Measurements from ENCODE around the gene HSCB. TPM values are rescaled to one million over a fixed set of nuclear protein-coding genes. Genes with fewer than 3 reads are reported as not detected.
A peak's percentile ranks its signal among the peaks of the same experiment; 100 is the strongest.
"Not testable (repeated sequence)": the region's sequence is repeated elsewhere in the genome, so short reads cannot be mapped to it uniquely, and the experiment has no call there.

HSCB gene, protein sequence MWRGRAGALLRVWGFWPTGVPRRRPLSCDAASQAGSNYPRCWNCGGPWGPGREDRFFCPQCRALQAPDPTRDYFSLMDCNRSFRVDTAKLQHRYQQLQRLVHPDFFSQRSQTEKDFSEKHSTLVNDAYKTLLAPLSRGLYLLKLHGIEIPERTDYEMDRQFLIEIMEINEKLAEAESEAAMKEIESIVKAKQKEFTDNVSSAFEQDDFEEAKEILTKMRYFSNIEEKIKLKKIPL
- total RNA-seq: 12.0 TPM
- long read RNA-seq, partial matches to known transcripts: 2 of 12 reads
- long read RNA-seq, other reads (novel, unspliced or antisense): 3 of 12 reads

DNA sequence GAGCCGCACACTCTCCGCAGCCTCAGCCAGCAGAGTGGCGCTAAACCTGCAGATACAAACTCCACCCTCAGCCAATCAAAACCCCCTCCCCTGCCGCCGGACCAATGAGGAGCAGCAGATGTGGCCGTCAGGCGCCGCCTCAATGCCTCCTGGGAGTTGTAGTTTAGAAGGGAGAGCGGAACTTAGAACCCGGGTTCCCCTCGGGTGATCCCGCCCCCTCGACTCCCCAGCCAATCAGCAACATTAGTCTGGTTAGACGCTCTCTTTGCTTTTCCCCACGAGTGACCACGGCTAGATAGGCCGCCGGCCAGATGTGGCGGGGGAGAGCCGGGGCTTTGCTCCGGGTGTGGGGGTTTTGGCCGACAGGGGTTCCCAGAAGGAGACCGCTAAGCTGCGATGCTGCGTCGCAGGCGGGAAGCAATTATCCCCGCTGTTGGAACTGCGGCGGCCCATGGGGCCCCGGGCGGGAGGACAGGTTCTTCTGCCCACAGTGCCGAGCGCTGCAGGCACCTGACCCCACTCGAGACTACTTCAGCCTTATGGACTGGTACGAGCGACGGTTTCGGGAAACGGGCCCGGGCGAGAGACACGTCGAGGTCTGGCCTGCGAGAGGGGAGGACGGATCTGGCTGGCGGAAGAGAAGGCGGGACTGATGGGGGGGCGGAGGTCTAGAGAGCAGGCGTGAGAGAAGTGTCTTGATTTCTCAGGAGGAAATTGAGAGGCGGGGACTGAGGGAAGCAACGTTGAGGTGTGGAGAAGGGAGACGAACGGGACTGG is at the start of gene HSCB, which contains the start of gene CHEK2:
HSCB (plus strand) TSS at position 255 of the 777 bp plus-strand sequence; CDS start at position 312, 57 bp downstream.
CHEK2 (minus strand) TSS at position 36 of the 777 bp plus-strand sequence. CDS start 7,099 bp downstream, outside the sequence.
- intact Hi-C loops (cut with DNase I): no loop called here
- peak; percentile 98 for DNase-seq
- peaks cover 12% of the 10 kb centered on the region for H3K4me1 ChIP-seq
- H3K36me3 ChIP-seq: peaks cover 32% of the 10 kb centered on the region
- TF ChIP-seq CTCF (IDR thresholded peaks at IDR 0.05): no peak
- H3K4me3 ChIP-seq: peak within 1 kb of the TSS; percentile 99
- H3K27ac ChIP-seq: peak within 1 kb of the TSS; percentile 99
- H3K9me3 ChIP-seq: no peaks in the 10 kb centered on the region
- no peaks in the 10 kb centered on the region for H3K27me3 ChIP-seq
- ATAC-seq: peak; percentile 98

DNA sequence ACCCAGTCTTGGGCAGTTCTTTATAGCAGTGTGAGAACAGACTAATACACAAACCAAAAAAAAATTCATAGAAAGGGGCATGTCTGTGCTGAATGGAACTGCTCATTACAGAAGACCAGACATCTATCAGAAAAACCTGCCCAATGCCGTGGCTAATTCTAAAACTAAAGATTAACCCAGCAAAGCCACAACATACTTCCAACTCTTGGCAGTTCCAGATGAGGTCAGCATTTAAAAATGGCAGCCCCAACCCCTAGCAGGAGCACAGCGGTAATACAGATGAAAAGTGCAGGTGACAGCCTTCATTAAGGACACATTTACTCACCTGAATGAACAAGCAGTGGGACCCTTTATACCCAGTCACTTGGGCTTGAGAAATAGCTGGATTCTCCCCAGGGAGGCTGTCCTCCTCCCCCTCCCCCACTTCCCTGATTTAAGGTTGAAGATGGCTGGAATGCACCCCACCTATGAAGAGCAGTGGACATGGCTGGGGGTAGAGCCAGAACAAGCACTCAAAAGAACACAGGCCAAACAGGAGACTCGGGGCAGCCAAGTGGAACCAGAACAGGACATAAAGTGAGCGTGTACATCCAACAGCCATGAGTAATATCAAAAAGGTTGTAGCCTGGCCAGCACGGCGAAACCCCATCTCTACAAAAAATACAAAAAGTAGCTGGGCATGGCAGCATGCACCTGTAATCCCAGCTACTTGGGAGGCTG is 48.6 kb upstream of the HSCB start:
- H3K9me3 ChIP-seq; H3K4me1 ChIP-seq; DNase-seq; H3K36me3 ChIP-seq; ATAC-seq; H3K4me3 ChIP-seq; H3K27me3 ChIP-seq; H3K27ac ChIP-seq; intact Hi-C loops (cut with DNase I): not testable (repeated sequence)

- H3K27ac ChIP-seq: no peak overlapping the region
- TF ChIP-seq CTCF (IDR thresholded peaks at IDR 0.05): no peak
- intact Hi-C loops (cut with DNase I): no loop called here
- no peaks in the 10 kb centered on the region for H3K9me3 ChIP-seq
- no peaks in the 10 kb centered on the region for H3K4me1 ChIP-seq
- DNase-seq: no peak
- no peak overlapping the region for H3K4me3 ChIP-seq
- ATAC-seq: no peak
- H3K27me3 ChIP-seq: no peaks in the 10 kb centered on the region
- H3K36me3 ChIP-seq: no peaks in the 10 kb centered on the region
These were observed 38.9 kb upstream of the HSCB start for GRCh38 chr22:28702891-28703290.

- ATAC-seq: no peak
- Histone ChIP-seq H3K9me3 (no peaks in the 10 kb centered on the region), H3K4me1 (no peaks in the 10 kb centered on the region), H3K36me3 (no peaks in the 10 kb centered on the region), H3K4me3 (no peak overlapping the region), H3K27me3 (no peaks in the 10 kb centered on the region), H3K27ac (no peak overlapping the region)
- TF ChIP-seq CTCF (IDR thresholded peaks at IDR 0.05): no peak
- intact Hi-C loops (cut with DNase I): no loop called here
- no peak for DNase-seq
These were observed 38.4 kb upstream of the HSCB start for GRCh38 chr22:28703436-28703835.

DNA sequence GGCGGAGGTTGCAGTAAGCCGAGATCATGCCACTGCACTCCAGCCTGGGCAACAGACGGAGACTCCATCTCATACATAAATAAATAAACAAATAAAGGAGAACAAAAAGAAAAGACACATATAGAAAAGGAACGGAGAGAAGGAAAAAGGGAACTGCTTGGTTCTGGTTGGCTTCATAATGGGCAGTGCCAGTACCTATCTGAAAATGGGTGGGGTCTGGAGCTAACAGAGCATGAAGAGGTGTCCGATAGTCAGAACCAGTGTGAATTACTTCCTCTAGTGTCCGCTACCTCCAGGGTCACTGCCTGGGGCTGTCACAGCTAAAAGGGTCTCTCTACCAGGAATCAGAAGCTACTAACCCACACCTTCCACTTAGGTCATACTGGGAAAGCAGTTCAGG is 35.0 kb upstream of the HSCB start:
- no peak for TF ChIP-seq CTCF (IDR thresholded peaks at IDR 0.05)
- Histone ChIP-seq H3K4me3 (no peak overlapping the region), H3K27me3 (no peaks in the 10 kb centered on the region), H3K36me3 (no peaks in the 10 kb centered on the region), H3K9me3 (no peaks in the 10 kb centered on the region), H3K4me1 (peaks cover 6% of the 10 kb centered on the region), H3K27ac (no peak overlapping the region)
- DNase-seq: no peak
- intact Hi-C loops (cut with DNase I): no loop called here
- no peak for ATAC-seq
